ENCODE results near the gene UCN2. TPM values are rescaled to one million over a fixed set of nuclear protein-coding genes. Genes with fewer than 3 reads are reported as not detected.

UCN2 gene
- total and polyA plus RNA-seq, 8 donors = 0.11 to 0.37 (median 0.20) TPM; not detected in 2

GRCh38 chr3:48572517-48572916 lies 8.9 kb upstream of the UCN2 start:
- ATAC-seq = no peak
- no peaks in the 10 kb centered on the region for H3K36me3 ChIP-seq
- no peak overlapping the region for H3K4me3 ChIP-seq
- no peak for TF ChIP-seq CTCF (IDR thresholded peaks at IDR 0.05)
- no peaks in the 10 kb centered on the region for H3K4me1 ChIP-seq
- DNase-seq = peak in 1 of 4 donors; percentile 60
- H3K9me3 ChIP-seq = no peaks in the 10 kb centered on the region
- H3K27me3 ChIP-seq = no peaks in the 10 kb centered on the region
- intact Hi-C loops (cut with DNase I) = no loop called here
- no peak overlapping the region for H3K27ac ChIP-seq

- no peaks in the 10 kb centered on the region for H3K27me3 ChIP-seq
- ATAC-seq = no peak
- H3K9me3 ChIP-seq = no peaks in the 10 kb centered on the region
- no peak for TF ChIP-seq CTCF (IDR thresholded peaks at IDR 0.05)
- intact Hi-C loops (cut with DNase I) = no loop called here
- no peak overlapping the region for H3K4me3 ChIP-seq
- no peaks in the 10 kb centered on the region for H3K4me1 ChIP-seq
- H3K27ac ChIP-seq = no peak overlapping the region
- DNase-seq = peak in 1 of 4 donors; percentile 64
- no peaks in the 10 kb centered on the region for H3K36me3 ChIP-seq
Observed at GRCh38 chr3:48571938-48572337, 8.4 kb upstream of the UCN2 start.

GRCh38 chr3:48569808-48570450 lies 6.3 kb upstream of the UCN2 start:
- no peaks in the 10 kb centered on the region for H3K27me3 ChIP-seq
- H3K4me3 ChIP-seq = no peak overlapping the region
- peaks cover 0 to 16% of the 10 kb centered on the region in 2 donors for H3K4me1 ChIP-seq
- H3K9me3 ChIP-seq = no peaks in the 10 kb centered on the region
- peak in 1 of 4 donors; percentile 55 for DNase-seq
- ATAC-seq = no peak
- no peak overlapping the region for H3K27ac ChIP-seq
- no peak for TF ChIP-seq CTCF (IDR thresholded peaks at IDR 0.05)
- H3K36me3 ChIP-seq = no peaks in the 10 kb centered on the region
- intact Hi-C loops (cut with DNase I) = no loop called here

GRCh38 chr3:48569400-48569799 lies 5.8 kb upstream of the UCN2 start:
- no peaks in the 10 kb centered on the region for H3K27me3 ChIP-seq
- H3K9me3 ChIP-seq = no peaks in the 10 kb centered on the region
- no peak for TF ChIP-seq CTCF (IDR thresholded peaks at IDR 0.05)
- intact Hi-C loops (cut with DNase I) = no loop called here
- ATAC-seq (no peak), DNase-seq (no peak)
- H3K4me1 ChIP-seq = peaks cover 0 to 21% of the 10 kb centered on the region in 2 donors
- H3K27ac ChIP-seq = no peak overlapping the region
- H3K4me3 ChIP-seq = no peak overlapping the region
- H3K36me3 ChIP-seq = no peaks in the 10 kb centered on the region

- Histone ChIP-seq H3K4me1 (peaks cover 0 to 29% of the 10 kb centered on the region in 2 donors), H3K9me3 (no peaks in the 10 kb centered on the region), H3K4me3 (no peak overlapping the region), H3K27me3 (no peaks in the 10 kb centered on the region), H3K27ac (no peak overlapping the region), H3K36me3 (no peaks in the 10 kb centered on the region)
- DNase-seq (peak in 1 of 4 donors; percentile 65), ATAC-seq (no peak)
- TF ChIP-seq CTCF (IDR thresholded peaks at IDR 0.05) = no peak
- intact Hi-C loops (cut with DNase I) = no loop called here
Observed at GRCh38 chr3:48568476-48568875, 4.9 kb upstream of the UCN2 start.
